NCI-H748 treated with DMSO at 0.1 percent for 48 hours (cell line): ENCODE results near the gene SLC15A4.

Source experiments
- DNase-seq: peaks from one replicate; lab custom pipeline; 2025; lab: John Stamatoyannopoulos, UW

SLC15A4 gene

DNA sequence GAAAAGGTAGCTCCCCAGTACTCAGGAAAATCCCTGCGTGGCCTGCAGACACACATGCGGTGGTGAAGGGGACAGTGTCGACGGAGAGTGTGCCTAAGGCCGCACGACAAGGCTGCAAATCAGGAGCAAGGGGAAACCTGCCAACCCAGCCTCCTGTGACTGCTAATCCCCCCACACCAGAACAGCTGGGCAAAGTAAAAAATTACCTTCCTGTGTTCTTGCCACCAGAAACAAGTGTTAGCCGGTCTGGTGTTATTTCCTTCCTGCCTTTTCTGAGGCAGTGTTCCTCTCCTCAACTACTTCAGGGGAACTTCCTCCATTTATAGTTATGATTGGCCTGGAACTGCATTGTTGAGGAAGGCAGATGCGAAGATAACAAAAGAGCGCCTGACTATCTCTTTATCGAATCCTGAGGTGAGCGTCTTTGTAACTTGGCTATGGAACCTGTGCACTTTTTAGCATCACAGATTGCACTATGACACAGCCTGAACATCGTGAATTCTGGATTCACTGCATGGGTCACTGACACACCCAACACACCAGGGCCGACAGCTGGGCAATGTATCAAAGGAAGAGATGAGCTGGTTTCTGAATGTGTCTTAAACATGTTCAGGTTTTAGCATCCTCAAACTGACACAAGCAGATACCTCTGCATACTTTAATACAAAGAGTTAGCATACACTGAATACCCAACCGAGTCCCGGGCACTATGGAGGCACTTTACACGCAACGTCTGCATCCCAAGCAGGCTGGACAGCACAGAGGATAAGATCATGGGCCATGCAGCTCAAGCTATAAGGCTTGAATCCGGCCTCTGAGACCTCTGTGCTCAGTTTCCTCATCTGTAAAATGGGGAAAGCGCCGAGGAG, 28.9 kb downstream of the SLC15A4 start:
- DNase-seq, result no peak

DNA sequence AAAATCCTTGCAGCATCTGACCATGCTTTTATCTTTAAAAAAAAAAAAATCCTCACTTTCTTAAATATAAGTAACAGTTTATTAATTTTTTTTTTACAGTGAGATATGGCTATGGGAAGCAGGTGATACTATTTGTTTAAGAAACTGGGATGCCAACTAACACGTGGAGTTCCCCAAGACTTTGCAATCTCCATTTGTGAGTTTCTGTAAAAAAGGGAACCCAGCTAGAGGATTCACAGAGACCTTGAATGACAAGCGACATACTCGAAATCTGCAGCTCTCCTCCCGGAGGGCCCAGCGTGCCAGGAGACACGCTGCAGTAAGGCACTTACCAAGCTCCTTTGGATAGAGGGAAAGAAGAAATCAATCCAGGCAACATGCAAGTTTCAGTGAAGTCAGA, 30.1 kb downstream of the SLC15A4 start:
- DNase-seq, result no peak

DNA sequence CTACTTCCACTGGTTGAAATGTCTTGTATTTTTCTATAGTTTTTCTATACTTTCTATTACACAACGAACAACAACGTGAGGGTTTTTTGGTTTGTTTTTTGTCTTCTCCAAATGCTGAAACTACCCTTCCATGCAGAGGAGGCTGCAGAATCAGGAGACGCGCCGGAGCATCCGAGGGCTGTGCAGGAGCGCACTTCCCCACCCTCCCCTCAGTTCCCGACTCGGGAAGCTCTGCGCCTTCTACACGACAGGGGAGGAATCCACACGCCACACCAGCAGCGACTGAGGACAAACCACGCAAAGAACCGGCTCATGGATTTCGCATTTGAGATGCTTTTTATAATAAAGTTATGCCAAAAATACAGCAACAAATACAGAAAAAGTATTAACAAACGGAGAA, 30.9 kb downstream of the SLC15A4 start:
- no peak for DNase-seq

DNA sequence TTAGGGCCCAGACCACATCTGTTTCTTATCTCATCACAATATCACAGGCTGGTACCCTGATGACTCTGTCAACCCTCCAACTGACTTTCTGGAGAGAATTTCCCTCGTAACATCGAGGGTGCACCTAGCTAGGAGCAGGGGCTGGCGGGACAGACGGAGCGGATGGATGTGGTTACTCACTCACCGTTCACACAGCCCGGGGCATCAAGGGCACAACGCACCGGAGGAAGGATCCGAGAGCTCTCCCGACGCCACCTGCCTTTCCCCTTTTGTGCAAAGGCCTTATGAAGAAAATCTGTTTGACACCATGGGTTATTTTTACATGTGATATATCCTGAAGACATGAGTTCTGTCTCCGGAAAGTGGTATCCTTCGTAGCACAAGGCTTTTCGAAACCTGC, 31.4 kb downstream of the SLC15A4 start:
- DNase-seq, result no peak

DNA sequence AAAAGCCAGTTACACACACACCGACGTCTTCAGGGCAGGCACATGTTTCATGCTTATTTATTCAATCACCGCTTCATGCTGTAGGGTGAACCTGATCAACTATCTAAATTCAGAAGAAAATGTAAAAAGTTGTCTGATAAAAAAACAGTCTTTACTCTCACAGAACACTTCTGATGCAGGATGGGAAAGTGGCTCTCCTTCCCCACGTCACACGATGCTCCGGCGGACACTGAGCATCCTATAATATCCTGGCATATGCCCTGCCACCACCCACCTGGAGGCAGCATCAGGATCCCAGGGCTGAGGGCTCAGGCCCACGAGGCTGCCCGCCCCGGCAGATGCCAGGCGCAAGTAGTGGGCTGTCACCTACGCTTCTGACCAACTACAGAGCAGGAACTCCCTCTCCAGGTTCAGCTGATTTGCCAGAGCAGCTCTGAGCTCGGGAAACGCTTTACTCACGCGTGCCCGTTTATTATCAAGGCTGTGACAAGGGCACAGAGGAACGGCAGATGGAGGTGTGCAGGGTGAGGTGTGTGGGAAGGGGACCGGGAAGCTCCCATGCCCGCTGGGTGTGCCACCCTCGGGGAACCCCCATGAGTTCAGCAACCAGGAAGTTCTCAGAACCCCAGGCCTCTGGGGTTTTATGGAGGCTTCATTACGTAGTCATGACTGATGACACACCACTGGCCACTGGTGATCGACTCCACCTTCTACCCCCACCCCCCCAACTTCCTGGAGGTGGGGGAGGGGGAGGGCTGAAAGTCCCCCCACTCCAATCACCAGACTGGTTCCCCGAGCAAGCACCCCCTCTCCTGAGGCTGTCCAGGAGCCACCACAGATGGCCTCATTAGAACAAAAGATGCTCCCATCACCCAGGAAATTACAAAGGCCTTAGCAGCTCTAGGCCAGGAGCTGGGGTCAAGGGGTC, 32.1 kb downstream of the SLC15A4 start:
- DNase-seq, result no peak

DNA sequence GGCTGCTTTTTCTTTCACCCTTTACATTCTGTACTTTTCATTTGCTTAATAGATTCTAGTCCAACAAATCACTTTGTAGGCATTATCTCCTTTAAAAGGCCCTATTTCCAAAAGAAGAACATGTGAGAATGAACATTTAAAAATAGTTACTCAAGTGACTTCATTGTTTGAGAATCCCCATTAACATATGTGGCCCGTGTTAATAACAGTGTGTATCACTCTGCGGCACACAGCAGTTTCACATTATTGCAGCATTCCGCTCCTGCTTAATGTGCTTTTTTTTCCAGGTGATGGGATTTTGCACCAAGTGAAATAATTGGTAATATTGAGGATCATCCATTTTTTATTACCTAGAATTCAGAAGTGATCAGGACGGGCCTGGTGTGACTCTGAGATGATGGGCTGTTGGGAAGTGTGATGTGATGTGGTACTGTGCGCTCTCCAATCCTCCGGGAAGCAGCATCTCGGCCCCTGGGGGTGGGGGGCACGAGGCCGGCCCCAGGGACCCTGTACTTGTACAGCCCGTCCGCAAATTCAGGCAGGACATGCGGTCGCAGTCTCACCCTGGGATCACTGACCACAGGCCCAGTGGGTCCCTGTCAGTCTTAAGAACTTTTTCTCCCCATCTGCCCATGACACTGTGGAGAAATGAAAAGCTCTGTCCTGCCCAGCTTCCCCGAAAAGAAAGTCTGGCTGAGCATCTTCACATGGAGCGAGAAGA, 32.9 kb downstream of the SLC15A4 start:
- no peak for DNase-seq

DNA sequence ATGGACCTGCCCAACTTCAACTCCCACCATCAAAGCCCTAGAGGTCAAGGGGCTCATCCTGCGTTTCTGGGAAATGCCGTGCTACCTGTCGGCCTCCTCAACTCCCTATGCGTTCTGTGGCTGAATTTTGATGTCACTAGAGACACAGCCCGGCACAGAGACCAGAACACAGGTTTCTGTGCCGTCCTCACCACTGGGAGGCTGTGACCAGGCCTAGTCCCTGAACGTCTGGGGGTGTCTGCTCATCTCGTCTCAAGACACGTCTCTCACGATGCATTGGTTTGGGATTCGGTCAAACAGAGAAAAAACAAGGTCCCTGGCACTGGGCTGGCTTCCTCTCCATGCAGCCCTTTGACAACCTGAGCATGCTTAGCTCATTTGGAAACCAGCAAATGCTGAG, 33.5 kb downstream of the SLC15A4 start:
- DNase-seq, result no peak

DNA sequence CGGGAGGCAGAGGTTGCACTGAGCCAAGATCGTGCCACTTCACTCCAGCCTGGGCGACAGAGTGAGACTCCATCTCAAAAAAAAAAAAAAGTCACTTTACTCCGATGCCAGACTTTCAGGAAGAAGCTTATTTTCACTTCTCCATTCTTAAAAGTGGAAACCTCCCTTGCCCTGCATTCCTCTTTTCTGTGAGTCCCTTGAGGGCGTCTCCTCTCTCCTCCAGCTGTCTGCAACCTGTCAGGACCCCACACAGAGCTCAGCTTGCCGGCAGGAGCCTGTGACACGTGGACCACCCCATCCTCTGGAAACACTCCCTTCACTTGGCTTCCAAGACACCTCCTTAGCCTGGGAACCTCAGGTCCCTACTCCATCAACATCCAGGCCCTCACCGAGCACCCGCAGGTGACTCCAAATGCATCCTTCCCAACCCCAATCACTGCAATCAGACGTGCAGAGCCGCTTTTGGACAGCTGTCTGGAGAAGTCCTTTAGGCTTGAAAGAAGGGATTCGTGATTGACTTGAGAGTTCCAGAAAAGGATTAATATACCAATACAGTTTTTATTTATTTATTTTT, 34.3 kb downstream of the SLC15A4 start:
- no peak for DNase-seq

DNA sequence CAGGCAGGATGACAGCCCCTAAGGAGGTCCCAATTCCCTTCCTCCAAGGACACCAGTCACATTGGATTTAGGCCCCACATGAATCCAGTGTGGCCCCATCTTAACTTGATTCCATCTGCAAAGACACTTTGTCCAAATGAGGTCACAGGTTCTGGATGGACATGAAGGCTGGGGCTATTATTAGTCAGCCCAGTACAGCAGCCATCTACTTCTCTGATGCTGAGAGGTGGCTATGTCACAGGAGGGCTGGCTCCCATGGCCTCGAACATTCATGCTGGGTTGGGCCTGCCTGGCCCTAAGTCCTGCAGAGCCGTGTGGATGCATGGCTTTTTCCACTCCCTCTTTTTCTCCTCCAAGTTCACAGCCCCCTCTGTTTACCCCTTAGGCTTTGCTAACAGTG, 35.9 kb downstream of the SLC15A4 start:
- DNase-seq, result no peak

DNA sequence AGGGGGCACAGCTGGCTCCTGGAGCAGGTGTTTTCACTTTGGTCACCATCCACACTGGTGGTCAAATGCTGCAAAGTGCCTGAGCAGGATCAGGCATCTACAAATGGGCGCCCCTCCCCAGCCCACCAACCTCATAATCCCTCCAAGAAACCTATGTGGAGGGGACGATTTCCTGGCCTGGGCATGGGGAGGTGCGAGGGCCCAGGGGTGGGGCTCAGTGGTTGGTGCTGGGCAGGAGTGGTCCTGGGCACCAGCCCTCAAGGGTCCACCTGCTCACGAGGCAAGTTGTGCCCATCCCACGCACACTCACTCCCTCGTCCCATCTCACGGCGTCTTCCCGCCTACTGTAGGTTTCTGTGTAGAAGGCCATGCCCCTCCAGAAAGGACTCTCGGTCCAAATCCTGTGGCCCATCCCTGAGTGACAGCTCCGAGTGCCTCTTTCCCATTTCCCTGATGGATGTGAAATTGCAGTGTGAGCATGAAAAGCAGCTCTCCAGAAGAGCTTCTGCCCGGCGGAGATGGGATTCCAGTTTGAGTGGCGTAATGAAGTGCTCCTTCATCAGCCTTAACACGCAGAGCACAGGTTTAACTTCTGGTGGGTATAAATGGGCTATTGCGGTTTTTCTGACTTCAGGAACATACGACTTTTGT, 36.9 kb downstream of the SLC15A4 start:
- DNase-seq, result no peak

DNA sequence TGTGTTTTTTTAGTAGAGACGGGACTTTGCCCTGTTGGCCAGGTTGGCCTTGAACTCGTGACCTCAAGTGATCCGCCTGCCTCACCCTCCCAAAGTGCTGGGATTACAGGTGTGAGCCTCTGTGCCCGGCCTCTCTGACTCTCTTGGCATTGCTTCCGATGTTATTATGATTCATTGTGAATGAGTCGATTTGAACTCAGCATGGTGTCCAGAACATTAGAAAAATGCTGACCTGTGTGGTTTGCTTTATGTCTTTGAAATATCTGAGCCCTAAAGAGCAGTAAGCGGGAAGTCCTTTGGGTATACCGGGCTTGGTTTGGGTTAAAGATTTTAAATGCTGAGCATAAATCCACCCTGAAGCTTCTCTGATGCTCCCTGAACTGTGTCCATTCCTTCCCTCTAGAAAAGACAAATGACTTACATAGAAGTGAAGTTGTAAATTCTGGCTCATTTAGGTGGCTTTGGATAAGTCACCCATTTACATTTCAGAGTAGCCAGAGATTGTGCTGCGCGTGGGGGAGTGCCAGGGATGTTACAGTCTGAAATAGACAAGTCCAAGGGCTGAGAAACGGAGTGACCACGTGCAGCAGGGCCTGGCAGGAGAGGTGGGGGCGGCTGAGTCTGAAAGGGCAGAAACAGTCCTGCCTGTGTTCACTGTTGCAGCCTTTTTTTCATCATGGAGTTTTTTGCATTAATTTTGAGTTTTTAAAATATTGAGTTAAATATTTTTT, 39.6 kb downstream of the SLC15A4 start:
- DNase-seq, result no peak

DNA sequence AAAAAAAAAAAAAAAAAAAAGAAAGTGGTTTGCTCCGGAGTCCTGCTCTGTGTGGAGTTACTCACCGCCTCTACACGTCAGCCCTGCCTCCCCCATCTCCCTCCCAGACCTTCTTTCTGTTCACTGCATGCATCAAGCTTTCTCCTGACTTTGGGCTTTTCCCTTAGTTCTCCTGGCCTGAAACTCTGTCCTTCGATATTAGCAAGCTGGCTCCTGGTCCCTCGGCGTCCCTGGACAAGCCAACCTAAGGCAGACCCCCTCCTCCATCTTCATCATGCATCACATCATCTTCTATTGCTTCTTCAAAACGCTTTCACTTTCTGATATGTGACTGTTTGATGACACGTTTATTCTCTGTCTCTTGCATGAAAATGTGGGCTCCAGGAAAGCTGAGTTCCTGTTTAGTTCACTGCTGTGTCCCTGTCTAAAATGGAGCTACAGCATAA, 40.6 kb downstream of the SLC15A4 start:
- DNase-seq, result no peak

DNA sequence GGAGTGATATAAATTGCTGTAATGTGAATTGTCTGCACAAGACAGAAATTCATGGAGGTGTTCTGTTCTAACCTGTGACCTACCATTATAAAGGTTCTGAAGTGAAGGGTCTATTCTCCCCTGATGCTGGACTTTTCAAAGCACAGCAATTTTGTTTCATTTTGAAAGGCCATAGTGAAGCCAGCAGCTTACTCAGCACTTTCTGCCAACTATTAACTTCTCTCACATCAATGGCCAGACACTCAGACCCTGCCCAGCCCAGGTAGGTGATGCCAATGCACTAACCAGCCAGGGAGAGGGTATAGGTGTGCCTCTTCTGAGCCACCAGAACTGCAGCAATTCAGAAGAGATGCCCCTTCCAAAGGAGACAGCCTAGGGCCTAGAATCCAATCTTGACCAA, 43.9 kb downstream of the SLC15A4 start:
- no peak for DNase-seq

DNA sequence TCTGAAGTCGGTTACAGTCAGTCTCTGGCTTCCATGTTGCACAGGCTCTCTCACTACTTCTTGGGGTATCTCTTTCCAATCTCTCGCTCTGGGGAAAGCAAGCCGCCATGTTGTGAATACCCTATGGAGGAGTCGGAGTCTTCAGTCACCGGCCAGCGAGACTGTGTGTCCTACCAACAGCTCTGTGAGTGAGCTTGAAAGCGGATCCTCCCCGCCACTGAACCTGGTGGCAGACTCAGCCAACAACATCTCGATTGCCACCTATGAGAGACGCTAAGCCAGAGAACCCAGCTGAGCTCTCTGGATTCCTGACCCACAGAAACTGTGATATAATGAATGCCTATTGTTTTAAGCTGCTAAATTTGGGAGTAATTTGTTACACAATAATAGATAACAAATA, 51.5 kb downstream of the SLC15A4 start:
- no peak for DNase-seq

DNA sequence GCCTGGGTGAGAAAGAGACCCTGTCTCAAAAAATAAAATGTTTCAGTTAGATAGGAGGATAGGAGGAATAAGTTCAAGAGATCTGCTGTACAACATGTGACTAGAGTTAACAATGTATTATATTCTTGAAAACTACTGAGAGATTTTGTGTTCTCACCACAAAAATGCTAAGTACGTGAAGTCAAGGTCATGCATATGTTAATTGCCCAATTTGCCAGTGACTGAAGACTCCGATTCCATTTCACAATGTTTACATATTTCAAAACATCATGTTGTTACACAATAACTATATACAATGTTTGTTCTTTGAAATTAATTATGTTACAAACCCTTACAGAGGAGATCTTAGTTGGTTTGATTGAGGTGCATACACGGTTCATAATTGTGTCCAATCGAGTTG, 52.1 kb downstream of the SLC15A4 start:
- DNase-seq, result no peak

DNA sequence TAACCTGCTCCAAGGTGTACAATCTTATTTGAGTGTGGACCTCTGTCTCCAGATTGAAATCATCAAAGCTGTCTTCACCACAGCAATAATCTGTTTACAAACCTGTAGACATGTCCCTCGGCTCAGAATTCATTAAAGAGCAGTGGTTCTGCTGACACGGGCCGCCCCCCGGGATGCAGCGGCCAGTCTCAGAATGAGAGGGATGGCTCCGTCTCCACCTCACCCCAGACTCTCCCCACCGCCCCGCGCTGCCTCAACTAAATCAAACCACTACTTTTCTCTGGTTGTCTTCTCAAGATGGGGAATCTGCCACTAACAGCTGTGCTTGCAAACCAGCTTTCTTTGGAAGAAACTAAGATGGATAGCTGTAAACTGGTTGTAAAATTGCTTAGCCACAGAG, 56.2 kb downstream of the SLC15A4 start:
- DNase-seq, result no peak

DNA sequence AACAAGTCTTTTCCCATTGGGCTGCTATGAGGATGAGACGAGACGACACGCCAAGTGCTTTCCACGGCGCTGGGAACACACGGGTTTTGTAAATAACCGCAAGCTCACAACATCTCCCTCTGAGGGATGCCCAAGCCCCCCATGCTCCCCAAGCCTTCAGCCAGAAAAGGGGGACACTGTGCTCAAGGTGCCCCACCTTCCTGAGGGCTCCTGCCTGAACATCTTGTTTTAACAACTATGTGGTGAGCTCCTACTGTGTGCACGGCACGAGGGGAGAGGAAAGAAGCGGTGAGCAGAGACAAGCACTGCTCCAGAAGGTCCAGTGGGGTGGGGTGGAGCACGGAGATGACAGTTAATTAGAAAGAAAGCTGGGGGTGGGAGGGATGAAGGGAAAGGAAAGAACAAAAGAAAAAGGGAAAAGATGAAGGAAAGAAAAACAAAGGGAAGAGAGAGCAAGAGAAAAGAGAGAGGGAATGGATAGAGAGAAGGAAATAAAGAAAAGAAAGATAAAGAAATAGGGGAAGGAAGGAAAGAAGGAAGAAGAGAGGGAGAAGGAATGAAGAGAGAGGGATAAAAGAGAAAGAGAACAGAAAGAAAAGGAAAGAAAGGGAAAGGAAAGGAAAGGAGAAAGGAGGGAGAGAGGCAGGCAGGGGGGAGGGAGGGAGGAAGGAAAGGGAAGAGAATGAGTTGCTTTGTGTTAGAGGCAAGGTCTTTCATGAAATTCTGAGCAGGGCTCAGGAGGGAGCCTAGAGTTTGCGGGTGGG, 56.8 kb downstream of the SLC15A4 start:
- no peak for DNase-seq

DNA sequence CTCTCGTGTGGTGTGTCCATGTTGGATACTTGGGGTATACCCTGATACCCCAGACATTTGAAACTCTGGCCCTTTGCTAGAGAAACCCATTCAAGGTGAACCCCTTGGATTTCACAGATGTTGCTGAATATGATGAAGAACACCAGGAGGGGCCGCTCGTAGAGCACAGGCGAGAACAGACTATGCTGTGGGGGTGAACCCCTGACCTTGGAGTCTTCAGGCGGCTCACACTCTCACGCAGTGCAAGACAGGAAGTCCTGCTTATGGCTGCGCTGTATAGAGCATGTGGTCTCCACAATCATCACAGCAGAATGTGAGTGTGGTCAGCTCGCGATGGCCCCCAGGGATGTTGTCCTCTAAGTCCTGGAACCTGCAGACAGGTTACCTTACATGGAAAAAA, 60.4 kb downstream of the SLC15A4 start:
- no peak for DNase-seq

DNA sequence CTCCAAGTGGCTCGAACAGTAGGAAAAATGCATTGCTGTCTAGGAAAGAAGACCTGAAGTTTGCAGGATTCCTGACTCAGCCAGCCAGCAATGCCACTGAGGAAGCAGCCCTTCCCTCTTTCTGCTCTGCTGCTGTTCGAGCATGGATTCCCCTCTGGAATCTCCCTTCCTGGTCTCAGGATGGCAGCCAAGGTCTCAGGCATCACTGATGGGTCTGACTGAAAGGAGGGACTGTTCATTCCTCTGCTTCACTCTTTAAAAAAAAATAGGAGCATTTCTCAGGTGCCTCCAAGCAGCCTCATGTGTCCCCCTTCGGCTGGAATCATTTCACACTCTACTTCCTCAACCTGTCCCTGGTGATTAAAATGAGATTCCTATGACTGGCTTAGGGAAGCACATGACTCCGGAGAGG, 62.4 kb downstream of the SLC15A4 start:
- no peak for DNase-seq

DNA sequence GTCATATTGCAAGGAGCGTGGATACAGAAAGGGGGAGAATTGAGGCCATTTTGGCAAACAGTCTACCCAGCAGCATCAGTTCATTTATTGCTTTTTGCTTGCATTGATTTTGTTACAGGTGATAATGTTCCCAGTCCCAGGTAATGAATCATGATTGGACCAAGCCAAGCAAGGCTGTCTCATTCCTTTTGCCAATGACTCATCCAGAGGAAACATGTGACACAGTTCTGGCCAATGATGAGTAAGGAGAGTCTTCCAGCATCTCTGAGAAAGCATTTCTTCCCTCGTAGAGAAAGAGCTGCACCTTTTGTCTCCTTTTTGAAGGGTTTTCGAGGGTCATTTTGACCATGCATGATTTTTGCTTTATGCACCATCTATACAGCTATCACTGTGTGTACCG, 68.2 kb downstream of the SLC15A4 start:
- DNase-seq, result no peak
